Superior temporal gyrus (tissue), 1 donor: ENCODE results near the gene ANKRD53.
"Not testable (repeated sequence)": the region's sequence is repeated elsewhere in the genome, so short reads cannot be mapped to it uniquely, and the experiment has no call there.

ENCODE experiments used
- DNase-seq: peaks from one replicate; pipeline ENCODE4 v3.0.0-alpha.2; 2016; ENCODE audit errors: extremely low spot score

The ANKRD53 gene

DNA sequence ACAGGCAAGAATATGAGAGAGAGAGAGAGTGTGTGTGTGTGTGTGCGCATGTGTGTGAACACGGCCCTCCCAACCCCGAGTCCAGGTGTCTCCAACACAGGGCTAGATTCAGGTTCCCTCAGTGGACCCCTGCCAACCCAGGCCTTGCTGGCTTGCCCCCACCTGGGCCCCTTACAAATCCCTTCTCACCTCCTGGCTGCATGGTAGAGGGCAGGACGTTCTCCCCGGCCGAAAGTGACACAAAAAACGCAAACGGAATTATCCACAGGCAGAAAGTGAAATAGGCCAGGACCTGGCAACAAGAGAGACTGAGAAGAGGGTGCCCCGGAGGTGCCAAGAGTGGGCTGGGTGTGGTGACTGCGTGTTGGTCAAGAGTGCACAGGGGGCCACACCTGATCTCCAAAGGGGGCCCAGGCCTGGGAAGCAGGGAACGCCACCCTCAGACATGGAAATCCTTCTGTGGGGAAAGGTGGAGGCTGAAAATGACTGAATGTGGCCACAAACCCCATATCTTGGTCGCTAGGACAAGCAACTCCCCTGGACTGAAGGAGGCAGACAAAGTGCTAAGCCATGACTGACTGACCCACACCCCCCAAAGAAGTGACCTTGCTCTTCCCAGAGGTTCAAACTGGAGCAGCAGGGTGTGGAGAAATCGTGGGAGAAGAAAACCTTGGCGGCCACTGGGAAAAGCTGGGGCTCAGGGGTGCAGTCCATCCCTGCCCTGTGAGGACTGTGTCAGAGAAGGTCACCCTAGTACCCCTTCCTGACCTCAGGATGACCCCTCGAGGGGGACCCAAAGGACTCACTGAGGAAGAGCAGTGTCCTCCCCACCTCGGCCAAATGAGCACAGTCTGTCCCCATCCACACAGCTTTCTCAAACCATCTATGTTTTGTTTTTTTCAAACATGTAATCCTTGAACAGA is 10.6 kb downstream of the ANKRD53 start:
- no peak for DNase-seq

DNA sequence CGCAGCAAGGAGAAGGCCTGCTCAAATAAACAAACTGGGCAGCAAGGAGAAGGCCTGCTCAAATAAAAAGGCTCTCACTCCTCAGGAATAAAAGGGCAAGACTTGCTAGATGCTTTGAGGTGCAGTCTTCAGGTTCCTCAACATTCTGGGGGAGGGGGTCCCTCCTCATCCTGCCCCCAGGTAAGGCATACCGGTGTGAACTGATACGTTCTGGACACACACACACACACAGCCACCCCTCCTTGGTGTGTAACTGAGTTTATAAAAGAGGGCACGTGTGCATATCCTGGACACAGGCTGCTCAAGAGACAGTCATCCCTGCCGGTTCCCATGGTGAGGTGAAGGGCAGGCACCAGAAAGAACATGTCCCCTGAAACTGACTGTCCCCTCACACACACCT is 11.8 kb downstream of the ANKRD53 start:
- no peak for DNase-seq

DNA sequence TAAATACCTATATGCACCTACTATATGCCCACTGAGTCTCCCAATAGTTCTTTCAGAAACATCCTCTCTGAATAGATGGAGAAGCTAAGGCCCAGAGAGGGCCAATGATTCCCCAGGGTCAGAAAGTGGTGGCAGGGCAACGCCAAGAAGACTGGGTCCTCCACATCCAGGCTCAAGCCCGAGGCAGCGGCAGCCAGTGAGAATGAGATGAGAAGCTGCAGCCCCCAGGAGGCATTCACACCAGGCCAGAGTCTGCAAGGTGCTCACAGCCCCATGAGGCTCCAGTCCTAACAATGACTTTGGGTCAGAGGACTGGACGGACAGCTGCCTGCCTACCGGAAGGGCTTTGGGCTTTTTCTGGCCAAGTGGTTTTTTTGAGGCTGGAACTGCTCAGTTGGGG is 12.7 kb downstream of the ANKRD53 start:
- DNase-seq, result no peak

DNA sequence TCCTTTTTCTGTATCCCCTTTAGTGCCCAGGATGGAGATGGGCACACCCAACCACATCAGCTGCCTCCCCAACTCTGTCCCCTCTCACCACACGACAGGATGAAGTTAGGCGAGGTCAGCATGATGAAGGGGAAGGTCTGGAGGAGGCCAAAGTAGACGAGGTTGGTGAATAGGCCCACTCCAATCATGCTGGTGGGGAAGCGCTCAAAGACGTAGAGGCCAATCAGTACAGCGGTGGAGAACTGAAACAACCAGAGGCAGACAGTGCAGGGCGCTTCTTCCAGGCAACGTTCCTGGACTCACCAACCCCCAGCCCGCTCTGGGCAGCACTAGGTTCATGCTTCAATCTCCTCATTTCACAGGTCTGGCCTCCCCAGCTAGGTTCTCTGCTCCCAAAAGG is 13.3 kb downstream of the ANKRD53 start:
- DNase-seq, result no peak

DNA sequence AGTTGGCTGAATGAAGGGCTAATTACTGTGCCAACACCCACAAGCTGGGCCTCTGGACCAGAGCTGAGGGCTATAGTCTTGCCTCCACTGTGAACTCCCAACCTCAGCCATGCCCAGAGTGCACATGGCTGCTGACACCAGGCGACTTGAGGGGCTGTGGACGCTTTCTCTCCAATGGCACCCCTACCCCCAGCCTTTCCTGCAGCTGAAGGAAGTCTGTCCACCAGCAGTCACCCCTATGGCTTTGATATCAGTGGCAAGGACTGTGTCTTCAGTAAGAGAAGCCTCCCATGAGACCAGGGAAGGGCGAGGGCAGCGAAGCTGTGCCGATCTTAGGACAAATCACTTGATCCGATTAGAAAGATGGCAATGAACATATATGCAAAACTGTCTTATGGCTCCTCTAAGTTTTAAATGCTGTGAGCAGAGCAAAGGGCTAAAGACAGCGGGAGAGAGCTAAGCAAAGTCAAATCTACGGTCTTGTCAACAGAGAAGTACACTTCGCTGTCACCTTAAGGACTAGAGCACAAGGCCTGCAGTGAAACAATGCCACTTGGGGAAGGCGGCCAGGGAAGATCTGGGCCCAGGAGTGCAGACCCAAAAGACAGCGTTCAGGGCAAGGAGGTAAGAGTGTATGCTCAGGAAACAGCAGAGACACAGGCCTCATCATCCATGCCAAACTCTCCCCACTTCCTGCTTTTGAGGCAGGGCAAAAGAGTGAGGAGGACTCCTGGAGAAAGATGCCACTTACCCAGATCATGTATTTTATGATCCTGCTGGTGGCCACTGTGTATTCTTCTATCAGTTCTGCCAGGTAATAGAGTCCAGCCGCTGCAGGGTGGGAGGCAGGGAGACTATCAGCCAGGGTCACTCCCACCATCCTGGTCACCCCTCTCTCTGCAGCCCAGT is 14.8 kb downstream of the ANKRD53 start:
- no peak for DNase-seq

DNA sequence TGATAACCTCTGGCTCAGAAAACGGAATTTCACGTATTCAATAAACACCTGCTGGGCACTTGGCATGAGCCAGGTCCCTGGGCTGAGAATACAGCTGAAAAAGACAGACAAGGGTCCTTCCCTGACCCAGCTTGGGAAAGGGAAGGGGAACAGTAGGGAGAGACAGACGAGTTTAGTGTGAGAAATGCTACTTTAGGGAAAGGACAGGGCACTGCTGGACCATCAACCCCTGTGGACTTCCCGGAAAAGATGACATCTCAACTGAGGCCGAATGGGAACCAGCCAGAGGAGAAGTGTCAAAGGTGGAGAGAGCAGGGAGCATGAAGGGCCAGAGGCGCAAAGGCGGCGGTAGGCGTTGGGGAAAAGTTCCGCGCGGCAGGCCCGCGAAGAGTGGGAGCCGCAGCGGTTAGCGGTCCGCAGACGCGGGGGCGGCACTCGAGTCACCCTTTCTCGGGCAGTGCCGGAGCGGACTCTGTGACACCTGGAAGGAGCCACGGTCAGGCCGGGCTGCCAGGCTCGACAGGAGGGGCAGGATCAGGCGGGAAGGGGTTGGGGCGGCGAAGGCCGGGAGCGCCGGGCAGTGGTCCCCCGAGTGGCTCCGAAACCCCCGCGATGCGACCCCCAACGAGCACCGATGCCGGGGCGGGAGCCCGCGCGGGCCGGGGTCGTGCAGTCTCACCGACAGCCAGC is 15.7 kb downstream of the ANKRD53 start:
- DNase-seq, result no peak

DNA sequence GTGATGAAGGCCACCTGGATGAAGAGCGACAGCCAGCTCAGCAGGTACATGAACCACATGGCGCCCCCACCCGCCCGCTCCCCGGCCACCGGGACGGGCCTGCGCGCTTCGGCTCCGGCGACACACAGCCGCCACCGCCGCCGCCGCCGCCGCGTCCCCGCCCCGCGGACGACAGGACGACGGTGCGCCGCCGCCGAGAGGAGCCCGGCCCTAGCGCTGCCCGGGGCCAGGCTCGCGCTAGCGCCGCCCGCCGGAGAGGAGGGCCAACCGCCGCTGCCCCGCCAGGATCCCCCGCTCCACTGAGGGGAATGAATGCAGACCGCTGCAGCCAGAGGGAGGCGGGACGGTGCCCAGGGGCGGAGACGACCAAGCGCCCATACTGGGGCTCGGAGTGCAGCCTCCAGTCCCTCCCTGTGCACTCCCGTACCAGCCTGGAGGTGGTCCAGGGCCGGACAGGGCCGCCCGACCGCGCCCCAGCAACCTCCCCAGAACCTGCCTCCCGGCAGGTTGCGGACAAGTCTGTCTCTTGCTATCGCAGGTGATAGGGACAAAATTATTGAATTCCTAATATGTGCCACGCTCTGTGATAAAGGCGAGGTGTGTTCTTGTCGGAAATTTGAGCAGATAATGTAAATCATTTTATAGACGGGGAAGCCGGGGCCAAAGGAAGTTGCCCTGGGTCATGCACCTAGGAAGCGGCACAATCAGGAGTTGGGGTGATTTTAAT is 16.4 kb downstream of the ANKRD53 start, which contains the start of gene TEX261:
TEX261 (minus strand) TSS at position 175 of the 727 bp plus-strand sequence; CDS start at position 59, 116 bp downstream.
- peak; percentile 82 for DNase-seq

DNA sequence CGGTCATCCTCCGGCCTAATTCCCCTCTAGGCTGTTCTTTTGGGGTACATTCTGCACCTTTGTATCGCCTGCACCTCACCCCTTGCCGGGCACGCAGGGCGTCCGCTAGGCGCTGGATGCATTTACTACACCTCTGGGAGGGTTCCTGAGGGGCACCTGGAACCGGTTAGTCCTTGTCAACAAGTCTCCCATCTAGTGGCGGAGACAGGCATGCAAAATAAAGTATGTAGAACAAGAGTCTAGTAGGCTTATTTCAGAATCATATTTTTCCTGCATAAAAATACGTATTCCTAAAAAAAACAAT is 16.9 kb downstream of the ANKRD53 start:
- DNase-seq, result peak; percentile 48

DNA sequence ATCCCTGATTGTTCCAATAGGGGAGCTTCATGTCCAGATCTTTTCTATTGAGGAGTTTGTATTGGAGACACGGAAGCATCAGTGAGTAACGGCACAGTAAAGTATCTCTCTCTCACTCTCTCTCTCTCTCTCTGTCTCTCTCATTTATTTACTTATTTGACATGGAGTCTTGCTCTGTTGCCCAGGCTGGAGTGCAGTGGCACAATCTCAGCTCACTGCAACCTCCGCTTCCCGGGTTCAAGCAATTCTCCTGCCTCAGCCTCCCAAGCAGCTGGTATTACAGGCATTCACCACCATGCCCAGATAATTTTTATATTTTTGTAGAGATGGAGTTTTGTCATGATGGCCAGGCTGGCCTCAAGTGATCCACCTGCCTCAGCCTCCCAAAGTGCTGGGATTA is 20.5 kb downstream of the ANKRD53 start:
- not testable (repeated sequence) for DNase-seq

DNA sequence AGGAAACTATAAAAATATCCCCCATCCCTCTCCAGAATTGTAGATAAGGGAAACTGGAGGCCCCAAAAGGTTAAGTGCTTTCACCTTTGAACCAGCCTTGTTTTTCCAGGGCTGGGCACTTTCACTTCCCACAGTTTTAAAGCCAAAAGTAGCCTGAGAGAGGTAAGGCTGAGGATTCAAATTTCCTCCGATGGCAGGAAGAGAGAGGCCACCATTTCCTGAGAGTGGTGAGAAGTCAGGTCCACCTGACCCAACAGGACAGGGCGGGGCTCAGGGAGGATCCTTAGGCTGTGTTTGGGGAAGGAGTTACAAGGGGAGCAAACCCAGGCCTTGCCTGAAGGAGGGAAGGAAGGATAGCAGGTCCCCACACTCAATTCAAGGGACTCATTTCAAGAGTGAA is 20.9 kb downstream of the ANKRD53 start:
- DNase-seq, result no peak

DNA sequence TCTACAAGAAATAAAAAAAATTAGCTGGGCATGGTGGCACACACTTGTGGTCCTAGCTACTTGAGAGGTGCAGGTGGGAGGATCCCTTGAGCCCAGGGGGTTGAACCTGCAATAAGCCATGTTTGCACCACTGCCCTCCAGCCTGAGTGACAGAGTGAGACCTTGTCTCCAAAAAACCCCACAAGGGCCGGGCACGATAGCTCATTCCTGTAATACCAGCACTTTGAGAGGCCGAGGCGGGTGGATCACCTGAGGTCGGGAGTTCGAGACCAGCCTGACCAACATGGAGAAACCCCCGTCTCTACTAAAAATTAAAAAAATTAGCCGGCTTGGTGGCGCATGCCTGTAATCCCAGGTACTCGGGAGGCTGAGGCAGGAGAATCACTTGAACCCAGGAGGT is 21.5 kb downstream of the ANKRD53 start:
- DNase-seq, result not testable (repeated sequence)

DNA sequence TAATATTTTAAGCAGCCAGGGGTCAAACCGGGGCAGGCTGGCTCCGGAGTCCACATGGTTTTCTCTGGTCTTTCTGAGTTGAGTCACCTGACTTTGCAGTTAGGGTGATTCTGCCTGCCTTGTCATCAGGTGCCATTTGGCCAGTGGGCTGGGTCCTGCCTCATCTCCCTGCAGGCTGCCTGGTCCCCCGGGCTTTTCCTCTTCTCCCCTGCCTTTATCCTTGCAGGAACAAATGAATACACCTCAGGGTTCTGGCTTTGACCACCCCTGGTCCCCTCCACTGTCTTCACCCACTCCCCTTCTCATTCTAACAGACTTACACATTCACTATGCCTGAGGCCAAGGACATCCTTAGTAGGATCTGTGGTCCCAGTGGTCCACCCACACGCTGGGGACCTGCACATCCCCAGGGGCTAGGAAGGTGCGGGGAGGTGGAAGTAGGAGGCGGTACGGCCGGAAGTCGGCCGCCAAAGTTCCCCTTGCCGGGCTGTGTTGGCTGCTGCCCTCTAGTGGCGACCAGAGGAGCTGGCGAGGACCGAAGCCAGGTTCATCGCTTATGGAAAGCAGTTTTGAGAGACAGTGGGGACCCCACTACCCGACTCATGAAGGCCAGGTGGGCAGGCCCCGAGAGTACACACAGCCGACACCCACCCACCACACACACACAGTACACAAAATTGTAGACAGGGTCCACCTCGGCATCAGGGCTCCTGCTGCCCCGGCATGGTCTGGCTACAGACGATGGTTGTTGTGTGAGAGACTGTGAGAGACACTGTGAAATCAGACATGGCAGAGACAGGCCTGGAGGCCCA is 22.6 kb downstream of the ANKRD53 start:
- peak; percentile 68 for DNase-seq

DNA sequence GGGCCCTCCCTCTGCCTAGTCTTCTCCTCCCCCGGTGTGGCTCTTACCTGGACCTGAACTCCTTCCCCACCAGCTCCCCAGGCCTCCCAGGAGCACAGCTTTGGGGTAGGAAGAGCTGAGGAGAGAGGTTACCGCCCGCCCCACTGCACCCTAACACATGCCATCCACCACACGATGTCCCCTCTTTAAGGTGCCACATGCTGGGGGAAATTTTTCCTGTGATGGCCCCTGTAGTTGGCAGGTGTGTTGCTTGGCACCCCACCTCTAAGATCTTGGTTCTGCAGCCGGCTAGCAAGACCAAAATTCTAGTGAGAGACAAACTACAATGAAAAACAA is 23.1 kb downstream of the ANKRD53 start:
- no peak for DNase-seq

DNA sequence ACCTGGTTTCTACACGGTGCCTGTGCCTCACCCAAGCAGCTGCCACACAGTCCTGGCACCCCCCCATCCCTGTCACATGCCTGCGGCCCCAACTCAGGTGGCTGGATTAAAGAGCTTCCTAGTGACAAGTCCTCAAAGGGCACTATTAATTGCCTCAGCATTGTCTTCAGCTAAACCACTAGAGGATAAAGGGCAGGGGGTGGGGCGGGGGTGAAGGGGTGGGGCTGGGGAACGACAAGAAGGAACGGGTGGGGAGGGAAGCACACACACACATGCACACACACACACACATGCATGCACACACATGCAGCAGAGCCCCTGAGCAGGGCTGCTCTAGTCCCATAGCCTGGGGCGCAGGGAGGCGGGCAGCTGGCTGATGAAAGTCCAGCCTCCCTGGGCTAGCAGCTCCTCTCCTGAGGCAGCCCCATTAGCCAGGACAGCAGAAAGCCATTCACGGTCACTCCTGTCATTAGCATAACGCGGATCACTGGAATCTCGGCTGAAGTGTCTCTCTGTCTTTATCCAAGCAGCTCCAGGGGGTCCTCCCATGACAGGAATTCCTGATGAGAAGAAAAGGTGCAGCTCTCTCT is 23.6 kb downstream of the ANKRD53 start:
- DNase-seq, result no peak

DNA sequence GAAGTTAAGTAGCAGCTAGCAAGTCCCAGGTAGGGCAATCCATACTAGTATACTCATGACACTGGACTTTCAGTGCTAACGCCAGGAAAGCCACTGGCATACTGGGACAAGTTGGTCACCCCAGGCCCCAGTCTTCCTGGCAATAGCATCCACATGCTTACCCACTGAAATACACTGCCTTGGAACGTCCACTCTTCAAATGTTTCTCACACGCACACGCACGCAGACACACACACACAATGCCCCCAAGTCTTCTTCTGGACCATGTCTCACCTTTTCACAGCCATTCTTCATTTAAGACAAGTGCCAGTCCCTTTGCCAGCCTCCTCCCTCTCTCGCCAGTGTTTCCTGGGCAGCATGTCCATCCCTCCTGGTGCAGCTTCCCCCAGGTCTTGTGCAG is 25.0 kb downstream of the ANKRD53 start:
- no peak for DNase-seq

DNA sequence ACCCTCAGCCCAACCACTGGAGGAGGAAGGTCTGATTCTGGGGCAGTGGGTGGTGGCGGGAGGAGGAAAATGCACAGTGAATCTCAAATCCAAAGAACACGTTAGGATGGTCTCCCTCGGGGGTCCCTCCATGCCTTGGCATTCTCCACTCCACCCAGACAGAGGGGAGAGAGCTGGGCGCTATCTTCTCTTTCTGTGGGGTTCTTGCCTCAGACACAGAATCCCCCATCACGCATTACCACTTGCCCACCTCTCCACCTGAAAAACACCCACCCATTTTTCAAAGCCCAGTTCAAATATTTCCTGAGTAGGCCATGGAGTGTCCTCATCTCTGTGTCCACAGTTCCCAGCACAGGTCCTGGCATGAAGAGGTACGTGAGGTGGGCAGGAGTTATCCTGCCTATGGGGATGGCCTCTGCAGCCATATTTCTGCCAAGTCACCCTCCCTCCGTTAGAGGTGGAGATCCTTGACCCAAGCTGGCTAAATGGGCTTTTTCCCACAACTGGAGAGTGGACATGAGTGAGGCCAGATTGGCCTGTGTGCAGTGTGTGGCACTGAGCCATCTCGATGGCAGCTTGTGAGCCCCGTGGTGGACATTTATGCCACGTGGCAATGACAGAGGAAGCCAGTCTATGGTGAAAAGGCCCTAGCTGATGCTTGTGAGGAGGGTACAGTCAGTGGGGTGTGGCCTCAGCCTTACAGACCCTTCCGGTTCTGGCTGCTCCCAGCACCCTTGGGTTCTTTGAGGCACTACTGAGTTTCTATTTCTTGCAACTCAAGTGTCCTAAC is 25.7 kb downstream of the ANKRD53 start:
- no peak for DNase-seq

DNA sequence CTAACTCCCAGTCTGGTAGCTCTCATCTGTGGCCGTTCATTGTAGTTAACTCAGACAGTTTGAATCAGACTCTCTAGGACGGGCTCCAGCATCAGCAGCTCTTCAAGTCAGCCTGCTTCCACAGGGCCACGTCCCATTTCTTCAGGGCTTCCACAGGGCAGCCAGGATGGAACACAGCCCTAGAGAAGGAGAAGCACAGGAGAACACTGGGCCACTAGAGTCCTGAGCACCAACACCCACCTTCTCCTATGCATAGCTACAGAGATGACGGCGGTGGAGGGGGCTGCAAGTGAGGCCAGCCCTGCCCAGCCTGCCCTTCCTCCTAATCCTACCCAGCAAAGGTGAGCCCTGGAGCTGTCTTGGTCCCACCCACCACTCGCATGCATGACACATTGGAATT is 26.4 kb downstream of the ANKRD53 start:
- no peak for DNase-seq

DNA sequence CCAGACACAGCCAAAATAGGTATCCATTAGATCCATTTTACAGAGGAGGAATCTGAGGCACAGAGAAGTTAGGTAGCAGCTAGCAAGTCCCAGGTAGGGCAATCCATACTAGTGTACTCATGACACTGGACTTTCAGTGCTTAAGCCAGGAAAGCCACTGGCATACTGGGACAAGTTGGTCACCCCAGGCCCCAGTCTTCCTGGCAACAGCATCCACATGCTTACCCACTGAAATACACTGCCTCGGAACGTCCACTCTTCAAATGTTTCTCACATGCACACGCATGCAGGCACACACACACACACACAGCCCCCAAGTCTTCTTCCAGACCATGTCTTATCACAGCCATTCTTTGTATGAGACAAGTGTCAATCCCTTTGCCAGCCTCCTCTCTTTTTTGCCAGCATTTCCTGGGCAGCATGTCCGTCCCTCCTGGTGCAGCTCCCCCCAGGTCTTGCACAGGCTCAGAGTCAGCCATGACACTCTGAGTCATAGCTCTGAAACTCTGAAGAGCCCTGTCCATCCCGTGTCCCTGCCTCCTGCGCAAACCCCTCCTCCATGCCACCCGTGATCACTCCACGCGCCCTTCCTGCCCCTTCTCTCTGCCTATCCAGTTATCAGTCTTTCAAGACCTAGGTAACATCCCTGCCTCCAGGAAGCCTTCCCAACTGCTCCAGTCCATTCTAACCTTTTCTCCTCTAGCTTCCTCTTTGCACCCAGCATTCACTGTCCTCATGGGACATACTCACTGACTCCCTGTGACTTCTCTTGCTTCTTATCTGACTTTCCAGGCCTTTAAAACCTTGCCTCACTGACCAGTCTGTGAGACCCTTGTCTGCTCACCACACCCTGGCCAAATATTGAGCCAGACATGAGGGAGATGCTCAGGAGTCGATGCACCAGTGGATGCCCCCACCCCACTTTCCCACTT is 27.1 kb downstream of the ANKRD53 start:
- no peak for DNase-seq
